ENCODE data around the gene PLS3.

DNA sequence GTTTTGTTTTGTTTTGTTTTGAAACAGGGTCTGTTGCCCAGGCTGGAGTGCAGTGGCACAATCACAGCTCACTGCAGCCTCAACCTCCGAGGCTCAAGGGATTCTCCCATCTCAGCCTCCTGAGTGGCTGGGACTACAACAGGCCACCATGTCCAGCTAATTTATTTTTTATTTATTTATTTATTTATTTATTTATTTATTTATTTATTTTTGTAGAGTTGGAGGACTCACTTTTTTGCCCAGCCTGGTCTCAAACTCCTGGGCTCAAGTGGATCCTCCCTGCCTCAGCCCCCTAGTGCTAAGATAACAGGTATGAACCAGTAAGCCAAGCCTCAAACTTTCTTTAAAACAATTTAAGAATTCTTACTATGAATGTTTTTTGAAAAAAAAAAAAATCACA lies 26.6 kb upstream of the PLS3 start:
- TF ChIP-seq, protein P1, sequence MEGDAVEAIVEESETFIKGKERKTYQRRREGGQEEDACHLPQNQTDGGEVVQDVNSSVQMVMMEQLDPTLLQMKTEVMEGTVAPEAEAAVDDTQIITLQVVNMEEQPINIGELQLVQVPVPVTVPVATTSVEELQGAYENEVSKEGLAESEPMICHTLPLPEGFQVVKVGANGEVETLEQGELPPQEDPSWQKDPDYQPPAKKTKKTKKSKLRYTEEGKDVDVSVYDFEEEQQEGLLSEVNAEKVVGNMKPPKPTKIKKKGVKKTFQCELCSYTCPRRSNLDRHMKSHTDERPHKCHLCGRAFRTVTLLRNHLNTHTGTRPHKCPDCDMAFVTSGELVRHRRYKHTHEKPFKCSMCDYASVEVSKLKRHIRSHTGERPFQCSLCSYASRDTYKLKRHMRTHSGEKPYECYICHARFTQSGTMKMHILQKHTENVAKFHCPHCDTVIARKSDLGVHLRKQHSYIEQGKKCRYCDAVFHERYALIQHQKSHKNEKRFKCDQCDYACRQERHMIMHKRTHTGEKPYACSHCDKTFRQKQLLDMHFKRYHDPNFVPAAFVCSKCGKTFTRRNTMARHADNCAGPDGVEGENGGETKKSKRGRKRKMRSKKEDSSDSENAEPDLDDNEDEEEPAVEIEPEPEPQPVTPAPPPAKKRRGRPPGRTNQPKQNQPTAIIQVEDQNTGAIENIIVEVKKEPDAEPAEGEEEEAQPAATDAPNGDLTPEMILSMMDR (IDR thresholded peaks at IDR 0.05), result no peak
- no peak for TF ChIP-seq POLR2A (IDR thresholded peaks at IDR 0.05)
